ENCODE results near the gene SLC37A1.

The SLC37A1 gene

DNA sequence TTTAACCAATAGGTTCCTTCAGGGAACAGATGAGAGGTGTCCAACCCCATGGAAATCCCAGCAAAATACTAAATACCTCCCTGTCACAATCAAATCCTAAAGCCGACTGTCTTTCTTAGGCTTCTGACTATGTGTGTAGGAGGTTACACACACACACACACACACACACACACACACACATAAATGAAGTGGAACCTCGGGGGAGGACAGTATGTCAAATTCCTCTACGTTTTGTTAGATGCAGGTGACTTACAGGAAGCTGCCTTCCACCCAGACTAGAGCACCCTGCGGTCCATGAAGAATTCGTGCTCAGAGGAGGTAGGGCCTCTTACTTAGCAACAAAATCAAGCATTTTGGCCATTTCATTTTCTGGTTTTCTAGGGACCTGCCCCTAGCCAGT is 34.1 kb upstream of the SLC37A1 start:
- DNase-seq, result no peak

DNA sequence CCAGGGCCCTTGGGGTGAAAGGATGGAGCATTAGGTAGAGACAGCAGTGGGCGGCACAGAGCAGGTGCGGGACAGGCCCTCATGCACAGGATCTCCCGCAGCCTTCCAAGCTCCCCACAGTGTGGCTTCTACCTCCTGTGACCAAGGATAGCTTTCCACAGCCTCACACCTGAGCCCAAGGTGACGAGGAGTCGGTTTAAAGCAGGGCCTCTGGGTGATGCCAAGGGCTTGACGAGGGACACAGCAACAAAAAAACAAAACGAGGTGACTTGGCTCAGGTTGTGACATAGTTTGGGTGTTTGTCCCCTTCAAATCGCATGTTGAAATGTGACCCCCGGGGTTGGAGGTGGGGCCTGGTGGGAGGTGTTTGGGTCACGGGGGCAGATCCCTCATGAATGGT is 32.9 kb upstream of the SLC37A1 start:
- DNase-seq, result no peak

DNA sequence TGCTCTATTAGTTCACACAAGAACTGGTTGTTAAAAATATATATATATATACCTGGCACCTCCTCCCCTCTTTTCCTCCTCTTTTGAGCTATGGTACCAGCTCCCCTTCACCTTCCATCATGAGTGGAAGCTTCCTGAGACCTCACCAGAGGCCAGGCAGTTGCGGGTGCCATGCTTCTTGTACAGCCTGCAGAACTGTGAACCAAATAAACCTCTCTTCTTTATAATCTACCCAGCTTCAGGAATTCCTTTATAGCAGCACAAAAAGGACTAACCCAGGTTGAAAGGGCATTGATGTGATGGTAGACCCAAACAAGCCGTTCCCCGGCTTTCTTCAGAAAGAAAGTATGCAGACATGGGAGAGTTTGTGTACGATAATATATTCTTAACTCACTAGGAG is 32.5 kb upstream of the SLC37A1 start:
- DNase-seq, result no peak

DNA sequence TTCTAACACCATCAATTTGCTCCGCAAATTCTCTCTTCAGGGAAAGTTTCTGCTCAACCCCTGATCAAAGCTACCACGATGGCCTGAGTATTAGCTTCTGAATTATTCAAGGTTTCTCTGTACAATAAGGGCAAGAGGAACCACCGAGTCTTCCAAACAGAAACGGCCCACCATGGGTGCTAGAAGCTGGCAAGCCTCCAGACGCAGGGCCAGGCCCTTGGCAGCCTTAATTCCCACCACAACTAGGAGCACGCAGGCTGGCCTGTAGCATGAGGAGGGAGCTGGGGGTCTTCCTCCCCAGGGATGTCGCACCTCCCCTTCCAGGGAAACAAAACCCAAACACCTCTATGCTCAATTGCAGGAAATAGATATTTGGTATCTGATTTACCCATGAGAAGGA is 28.7 kb upstream of the SLC37A1 start:
- no peak for DNase-seq

DNA sequence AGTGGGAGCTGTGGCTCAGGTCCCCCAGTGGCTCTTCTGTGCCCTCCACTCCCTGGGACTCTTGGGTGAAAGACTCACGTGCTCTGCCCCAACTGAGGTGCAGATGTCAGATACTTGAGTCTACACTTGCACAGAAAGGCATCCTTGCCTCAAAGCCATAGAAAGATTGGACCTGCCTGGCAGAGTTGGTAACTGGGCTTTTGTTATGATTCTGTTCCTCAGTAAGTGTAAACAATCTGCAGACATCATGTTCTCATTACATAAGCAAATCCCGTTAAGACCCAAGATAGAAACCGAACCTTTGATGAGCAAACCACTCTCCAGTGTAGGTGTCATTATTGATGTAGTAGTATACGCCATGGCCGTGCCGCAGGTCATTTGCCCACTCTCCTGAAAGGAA is 27.6 kb upstream of the SLC37A1 start:
- DNase-seq, result no peak

DNA sequence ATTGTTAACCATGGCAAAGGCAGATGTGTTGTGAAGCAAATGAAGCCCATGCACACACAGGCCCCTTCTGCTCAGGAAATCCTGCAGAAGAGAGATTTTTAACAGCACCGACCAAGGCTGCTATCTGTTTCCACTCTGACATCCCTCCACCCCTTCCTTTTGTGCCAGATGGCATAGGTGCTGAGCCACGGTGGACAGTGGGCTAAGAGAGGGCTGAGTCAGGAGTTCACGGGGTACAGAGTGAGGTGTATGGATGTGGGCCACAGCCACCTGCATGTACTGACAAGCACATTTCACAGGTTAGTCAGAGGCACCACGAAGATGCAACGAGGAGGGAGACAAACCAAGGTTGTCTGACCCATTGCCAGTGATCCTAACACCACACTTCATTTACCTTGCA is 27.1 kb upstream of the SLC37A1 start:
- DNase-seq, result no peak

DNA sequence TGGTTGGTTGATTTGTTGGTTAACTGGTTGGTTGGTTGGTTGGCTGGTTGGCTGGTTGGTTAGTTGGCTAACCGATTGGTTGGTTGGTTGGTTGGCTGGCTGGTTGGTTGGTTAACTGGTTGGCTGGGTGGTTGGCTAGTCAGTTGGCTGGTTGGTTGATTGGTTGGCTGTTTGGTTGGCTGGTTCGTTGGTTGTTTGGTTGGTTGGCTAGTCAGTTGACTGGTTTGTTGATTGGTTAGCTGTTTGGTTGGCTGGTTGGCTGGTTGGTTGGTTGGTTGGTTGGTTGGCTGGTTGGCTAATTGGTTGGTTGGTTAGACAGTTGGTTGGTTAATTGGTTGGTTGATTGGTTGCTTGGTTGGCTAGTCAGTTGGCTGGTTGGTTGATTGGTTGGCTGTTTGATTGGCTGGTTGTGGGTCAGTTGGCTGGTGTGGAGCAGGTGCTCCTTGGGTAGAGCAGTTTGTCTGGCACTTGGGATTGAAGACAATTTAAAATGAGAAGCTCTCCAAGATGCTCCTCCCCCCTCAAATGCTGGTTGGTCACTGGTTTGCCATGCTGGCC is 24.6 kb upstream of the SLC37A1 start:
- DNase-seq, result no peak

DNA sequence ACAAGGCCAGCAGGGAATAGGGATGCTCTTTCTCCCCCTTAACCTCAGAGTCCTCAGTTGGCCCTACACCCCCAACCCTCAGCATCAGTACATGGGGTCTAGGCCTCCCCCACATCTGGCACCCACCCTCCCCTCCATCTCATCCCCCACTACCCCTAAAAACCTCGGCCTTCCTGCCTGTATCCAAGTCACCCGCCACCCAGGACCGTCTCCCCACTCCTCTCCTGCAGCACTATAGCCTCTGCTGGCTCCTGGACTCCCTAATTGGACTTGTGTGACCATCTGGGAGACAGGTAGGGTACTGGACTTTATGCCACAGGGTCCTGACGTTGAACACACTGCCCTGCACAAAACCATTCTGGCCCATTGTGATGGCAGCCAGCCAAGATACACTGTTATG is 23.7 kb upstream of the SLC37A1 start:
- no peak for DNase-seq

DNA sequence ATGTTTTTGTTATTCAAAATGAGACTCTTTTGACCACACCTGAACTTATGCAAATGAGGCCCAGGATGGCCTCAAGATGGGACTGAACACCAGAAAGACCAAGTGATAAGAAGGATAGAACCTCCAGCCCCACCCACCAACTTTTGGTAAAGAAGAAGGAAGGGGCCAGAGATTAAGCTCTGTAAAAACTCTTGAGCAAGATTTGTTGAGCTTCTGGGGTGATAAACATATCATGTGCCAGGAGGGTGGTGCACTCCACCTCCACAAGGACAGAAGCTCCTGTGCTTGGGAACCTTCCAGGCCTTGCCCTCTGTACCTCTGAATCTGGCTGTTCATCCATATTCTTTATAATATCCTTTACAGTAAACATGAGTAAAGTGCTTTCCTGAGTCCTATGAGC is 22.9 kb upstream of the SLC37A1 start:
- no peak for DNase-seq

DNA sequence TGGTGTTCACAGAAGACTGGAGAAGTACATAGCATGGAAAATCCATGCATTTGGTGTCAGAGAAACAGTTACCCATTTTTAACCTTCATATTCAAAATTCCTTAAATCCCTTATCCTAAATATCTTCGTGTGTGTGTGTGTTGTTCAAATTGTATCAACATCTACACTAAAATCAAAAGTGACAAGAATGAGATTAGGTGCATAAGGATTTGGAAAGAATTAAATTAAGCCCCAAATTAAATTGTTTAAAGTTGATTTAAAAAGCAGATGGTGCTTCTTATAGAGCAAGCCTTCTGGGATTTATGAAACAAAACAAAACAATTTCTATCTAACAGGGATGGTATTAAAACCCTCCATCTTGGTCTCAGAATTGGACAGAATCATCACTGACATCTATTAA is 22.3 kb upstream of the SLC37A1 start:
- no peak for DNase-seq

DNA sequence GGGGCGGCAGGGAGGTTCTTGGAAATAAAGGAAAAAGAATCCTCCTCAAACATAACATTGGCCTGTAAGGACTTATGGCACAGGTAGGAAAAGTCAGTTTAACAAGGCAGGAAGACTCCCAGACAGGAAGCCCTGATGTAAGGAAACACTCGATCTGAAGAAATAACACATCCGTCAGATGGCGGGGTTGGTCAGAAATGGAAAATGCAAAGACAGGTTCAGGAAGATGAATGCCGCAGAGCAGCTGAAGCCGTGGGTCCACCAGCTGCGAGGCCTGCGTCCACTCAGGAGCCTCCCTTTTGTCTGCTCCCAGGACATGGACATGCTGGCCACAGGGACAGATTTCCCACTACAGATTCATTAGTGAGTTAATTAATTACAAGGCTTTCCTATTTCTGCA is 21.5 kb upstream of the SLC37A1 start:
- DNase-seq, result no peak

DNA sequence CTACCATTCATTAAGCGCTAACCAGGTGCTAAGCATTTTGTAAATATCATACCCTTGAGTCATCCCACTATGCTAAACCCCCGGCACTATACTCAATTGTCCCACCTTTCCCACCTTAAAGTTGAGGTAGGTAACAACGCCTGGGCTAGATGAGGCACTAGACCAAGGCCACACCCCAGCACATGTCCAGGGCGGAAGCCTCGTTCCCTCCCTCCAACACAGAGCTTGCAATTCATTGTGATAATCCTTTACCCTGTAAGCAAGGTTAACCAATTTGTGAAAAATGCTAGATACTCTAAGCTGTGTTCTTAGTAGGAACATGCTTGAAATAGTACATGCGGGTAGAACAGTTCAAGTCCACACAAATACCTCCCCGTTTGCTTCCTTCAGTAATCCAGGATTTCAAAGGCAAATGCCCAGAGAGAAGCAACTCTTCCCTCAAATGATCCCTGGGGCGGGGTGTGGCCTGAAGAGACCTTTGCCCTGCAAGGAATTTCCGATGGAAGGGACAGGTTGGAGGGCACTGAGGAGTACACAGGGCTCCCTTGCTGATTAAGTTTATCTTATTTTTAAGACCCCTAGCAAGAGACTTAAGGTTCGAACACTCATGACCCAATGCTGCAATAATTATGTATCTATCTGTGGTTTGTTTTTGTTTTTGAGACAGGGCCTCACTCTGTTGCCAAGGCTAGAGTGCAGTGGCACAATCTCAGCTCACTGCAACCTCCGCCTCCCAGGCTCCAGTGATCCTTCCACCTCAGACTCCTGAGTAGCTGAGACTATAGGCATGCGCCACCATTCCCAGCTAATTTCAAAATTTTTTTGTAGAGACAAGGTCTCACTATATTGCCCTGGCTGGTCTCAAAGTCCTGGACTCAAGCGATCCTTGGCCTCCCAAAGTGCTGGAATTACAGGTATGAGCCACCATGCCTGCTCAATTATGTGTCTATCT is 20.3 kb upstream of the SLC37A1 start:
- no peak for DNase-seq

DNA sequence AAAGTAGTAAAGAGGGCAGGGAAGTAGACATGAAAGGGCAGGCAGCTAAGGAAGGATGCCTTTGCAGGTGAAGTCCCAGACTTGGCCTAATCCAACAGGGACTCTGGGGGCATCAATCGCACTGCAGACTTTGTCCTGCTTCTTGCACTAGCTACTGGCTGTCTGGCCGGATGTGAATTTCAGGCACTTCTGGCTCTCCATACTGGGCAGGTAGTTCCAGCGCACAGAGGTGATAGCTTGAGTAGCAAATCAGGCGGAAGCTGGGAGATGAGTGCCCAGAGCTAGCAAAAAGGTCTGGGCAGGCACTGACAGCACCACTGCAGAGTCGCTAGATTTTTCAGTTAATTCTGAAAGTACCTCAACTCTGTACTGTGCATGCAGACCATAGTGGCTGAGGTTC is 18.6 kb upstream of the SLC37A1 start:
- DNase-seq, result no peak

DNA sequence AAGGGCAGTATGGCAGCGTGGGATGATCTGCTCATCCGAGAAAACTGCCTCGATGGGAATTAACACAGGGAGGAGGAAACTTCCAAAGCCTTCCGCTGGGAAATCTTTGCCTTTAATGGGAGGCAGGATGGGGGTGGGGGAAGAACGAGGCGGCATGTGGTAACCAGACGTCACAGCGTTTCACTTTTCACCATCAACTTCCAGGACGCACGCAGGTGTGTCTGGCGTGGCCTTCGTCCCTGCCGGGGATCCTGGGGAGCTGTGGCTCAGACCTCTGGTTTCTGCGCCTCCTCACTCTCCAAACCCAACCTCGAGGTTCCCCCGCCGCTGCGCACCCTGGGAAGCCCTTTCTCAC is 17.9 kb upstream of the SLC37A1 start:
- DNase-seq, result peak in 1 of 2 experiments; percentile 46

DNA sequence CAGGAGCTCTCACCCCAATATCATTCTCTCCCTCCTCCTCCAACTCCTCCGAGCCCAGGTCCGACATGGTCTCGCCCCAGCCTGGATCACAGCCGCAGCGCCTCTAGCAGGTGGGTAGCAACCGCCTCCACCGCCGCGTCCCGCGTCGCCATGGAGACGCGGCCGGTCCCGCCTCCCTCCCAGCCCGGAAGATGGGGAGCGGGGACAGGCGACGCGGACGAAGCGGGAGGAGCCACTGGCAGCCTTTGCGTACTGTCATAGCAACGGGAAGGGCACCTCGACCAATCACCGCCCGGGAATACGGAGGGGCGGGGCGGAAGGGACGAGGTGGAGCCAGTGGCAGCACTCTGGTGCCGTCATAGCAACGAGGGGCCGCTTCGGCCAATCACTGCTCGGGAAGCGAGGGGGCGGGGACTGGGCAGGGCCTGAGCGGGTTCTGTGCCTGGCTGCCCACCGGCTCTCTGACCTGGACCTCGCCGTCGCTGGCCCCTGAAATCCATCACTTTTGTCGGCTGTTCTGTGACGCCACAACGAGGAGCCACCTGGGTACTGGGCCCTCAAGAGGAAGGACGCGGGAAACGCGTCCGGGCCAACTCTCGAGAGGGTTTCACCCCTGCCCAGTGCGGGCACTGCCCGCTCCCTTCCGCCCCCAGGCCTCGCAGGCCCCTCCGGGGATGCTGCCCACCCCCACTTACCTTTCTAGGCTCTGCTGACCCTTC is 17.4 kb upstream of the SLC37A1 start, which contains the start of gene RSPH1:
RSPH1 (minus strand) TSS at position 105 of the 719 bp plus-strand sequence; CDS start at position 67, 38 bp downstream.
- DNase-seq, result peak; percentile 97 to 98

DNA sequence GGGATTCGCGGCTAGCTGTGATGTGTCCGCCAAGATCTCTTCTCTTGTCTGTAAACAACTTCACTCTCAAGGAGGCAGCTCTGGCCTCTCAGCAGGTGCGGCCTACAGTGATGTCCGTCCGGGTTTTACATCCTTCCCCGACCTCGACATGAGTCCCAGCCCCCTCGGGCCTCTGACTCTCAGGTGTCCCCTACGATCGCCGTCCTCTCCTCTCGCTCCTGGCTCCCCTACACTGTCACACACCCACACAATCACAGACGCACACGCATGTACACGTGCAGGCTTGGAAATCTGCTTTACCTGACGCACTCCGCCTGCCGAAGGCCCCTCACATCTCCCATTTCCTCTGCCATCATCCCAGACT is 16.8 kb upstream of the SLC37A1 start:
- DNase-seq, result no peak

DNA sequence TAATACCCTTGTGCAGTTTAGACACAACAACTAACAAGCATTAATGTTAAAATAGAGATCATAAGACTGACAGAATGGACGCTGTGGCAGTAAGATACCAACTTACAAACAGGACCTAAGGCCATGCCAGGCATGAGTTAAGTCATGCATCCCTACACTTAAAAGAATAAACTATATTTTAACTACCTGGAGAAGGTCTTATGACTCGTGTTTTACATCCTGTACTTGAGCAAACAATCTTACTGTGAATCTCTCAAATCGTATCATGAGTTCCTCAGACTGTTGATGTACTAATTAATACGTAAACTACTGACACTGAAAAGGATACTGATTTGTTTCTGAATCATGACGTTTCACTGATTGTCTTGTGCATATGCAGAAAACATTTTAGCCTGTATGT is 15.6 kb upstream of the SLC37A1 start:
- DNase-seq, result no peak

DNA sequence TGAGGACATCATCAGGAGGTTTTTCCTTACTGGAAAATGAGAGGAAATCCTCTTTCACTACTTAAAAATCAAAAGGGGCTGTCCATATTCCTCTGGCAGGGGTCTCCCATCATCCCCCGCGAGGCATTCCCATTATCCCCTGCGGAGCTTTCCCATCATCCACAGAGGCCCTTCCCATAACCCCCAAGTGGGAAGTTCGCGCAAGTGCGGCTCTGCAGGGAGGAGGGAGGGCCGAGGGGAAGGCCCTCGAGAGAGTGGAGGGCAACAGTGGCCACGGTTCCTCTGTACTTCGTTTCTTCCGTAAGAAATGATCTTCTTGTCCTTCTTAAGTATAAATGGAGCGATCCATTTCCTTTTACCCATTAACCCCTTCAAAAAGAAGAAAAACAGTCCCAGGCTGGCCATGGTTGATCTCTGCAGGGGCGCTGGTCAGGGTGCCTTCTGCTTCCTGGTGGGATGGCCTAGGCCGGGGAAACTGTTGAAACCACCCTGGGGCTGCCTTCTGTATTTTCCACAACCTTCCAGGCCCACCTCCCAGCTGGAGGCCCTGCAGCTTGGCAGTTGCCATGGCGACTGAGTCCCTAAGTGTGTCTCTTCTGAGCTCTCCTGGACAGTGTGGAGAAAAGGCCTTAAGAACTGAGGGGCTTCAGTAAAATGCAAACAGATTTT is 14.1 kb upstream of the SLC37A1 start:
- DNase-seq, result no peak

DNA sequence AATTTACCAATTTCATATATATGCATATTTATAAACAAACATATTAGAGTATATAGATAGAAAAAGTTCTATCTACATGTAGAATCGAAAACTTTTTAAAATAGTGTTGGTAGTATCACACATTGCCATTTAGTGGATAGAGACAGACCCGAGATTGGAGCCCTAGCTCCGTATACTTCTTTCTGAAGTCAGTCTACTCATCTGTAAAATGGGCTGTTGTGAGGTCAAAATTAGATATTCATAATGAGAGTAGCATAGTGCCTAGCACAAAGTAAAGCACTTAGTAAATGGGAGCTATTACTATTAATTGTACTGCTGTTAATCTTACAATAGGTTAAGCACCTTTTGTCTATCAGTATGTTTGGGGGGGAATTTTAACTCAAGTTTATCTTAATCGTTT is 13.4 kb upstream of the SLC37A1 start:
- DNase-seq, result no peak

DNA sequence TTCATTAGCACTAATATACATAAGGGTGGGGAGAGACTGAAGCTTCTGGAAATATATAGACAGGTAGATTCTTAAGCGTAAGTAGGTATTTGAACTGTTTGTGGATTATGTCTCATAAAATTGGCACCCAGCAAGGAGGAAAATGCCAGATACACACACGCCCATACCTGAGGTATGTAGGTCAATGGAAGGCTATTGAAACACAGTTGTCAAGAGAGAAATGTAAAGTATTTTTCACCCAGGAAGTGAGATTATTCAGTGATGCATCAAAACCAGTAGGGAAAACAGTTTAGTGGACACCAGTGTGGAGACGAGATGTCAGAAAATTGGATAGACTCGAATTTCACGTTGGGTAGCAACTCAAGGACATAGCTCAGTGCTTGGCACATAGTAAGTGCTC is 12.9 kb upstream of the SLC37A1 start:
- DNase-seq, result no peak

DNA sequence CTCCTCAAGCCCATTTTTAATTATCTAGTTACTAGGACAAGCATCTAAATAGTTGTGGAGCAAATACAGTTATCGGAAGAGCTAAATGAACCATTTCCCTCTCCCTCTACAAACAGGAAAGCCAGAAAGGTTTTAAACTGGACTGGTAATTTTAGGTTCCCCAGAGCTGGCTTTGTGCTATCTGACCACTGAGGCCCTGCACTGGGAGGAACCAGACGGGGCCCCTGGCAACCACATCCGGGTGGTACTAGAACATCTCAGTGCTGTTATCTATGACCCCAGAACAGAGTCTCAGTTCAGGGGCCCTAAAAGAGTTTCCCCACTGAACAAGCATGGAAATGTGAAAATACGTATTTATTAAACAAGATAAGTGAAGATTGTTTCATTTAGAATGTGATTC is 9.9 kb upstream of the SLC37A1 start:
- DNase-seq, result no peak

DNA sequence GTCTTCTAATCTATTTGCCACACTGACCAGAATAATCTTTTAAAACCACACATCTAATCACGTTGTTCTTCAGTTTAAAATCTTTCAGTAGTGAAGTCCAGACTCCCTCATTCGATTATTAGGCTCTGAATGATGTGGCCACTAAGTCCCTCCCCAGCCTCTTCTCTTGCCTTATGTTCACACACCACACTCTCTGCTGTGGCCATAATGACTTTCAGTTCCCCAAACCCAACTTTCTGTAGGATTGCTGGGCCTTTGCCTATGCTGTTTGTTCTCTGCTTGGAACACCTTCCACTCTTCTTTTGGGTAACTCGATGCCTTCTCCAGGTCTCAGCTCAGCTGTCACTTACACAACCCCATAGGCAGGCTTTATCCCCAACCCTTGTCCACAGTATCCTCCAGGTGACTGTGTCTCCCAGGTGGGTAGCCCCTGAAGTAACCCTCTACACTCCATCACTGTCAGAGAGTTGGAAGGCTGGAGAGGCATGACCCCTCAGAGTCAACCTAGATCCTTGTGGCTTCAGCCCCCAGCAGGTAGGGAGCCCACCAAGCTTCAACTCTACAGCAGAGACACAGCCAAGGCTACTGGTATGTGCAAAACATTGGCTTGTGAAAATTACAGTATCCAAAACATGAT is 8.4 kb upstream of the SLC37A1 start:
- no peak for DNase-seq

DNA sequence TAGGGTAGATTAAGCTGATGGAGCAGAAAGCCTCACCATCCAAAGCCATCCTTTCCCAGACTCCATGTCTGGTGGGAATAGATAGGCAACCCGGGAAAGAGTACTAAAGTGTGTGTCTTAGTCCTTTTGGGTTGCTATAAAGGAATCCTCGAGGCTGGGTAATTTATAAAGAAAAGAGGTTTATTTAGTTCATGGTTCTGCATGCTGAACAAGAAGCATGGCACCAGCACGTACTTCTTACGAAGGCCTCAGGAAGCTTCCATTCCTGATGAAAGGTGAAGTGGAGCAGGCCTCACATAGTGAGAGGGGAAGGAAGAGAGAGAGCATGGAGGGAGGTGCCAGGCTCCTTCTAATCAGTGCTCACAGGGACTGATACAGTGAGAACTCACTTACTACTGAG is 6.2 kb upstream of the SLC37A1 start:
- no peak for DNase-seq
